ENCODE data around the gene HDAC4. TPM values are rescaled to one million over a fixed set of nuclear protein-coding genes. Genes with fewer than 3 reads are reported as not detected.

HDAC4 gene
- total RNA-seq, 1 experiment from 2014 or later: 61.5 TPM

GRCh38 chr2:239274391-239275043 lies 126.3 kb downstream of the HDAC4 start:
- TF ChIP-seq EZH2 (IDR thresholded peaks at IDR 0.05; ENCODE audit: low read depth) (no peak), CTCF (conservative IDR thresholded peaks at IDR 0.05) (no peak)
- Histone ChIP-seq H3K4me2 (peak overlapping the region; percentile 95), H3K27me3 (ENCODE audit: insufficient read depth, low read depth) (no peaks in the 10 kb centered on the region), H3K9me3 (ENCODE audit: insufficient read depth, low read depth) (no peaks in the 10 kb centered on the region), H3K79me2 (ENCODE audit: low read depth) (peaks cover 65% of the 10 kb centered on the region), H4K20me1 (ENCODE audit: insufficient read depth) (0 out of 2 replicates have a peak, but pooled peaks cover under 1% of the 10 kb centered on the region), H3K27ac (peak overlapping the region; percentile 82), H2AFZ (peak overlapping the region; percentile 68), H3K4me1 (replicated peaks; ENCODE audit: insufficient read depth) (peaks cover 41% of the 10 kb centered on the region), H3K36me3 (ENCODE audit: low read depth) (no peaks in the 10 kb centered on the region), H3K9me2 (ENCODE audit: insufficient read depth) (no peaks in the 10 kb centered on the region), H3K4me3 (peak overlapping the region; percentile 59), H3F3A (ENCODE audit: insufficient read depth, low read depth) (peaks cover 25% of the 10 kb centered on the region)
- ChIA-PET POLR2A (ENCODE audit: unreplicated experiment) (interaction anchor here (0.6 to 0.7 kb wide), 3 partner anchors 40 to 1152 kb away, joined by 3 to 8 read pairs (median 5); no protein-coding TSS in a partner anchor), CTCF (interaction anchor here (0.5 to 1.1 kb wide), 3 partner anchors 9 to 42 kb away, joined by 4 to 5 read pairs (median 4); no protein-coding TSS in a partner anchor)
- intact Hi-C loops (cut with micrococcal nuclease; ENCODE audit: unreplicated experiment): loop anchor here (1.0 to 5.0 kb wide), 3 partner anchors 27 to 987 kb away; partner anchors contain the start of genes HDAC4 and PER2
- no TSS peak for BruUV-seq (replicated peaks)
- peak; percentile 64 to 83 for DNase-seq

GRCh38 chr2:239273280-239274234 lies 127.3 kb downstream of the HDAC4 start:
- CTCF ChIA-PET: interaction anchor here (0.6 to 1.1 kb wide), 3 partner anchors 8 to 128 kb away, joined by 4 to 6 read pairs (median 5); partner anchors contain the start of gene HDAC4
- H3K4me3 ChIP-seq: peak overlapping the region; percentile 59; the same call in 1 of the 2 replicates
- peak overlapping the region; percentile 95 for H3K4me2 ChIP-seq

More at GRCh38 chr2:239273280-239274234, 127.3 kb downstream of the HDAC4 start:
- POLR2A ChIA-PET (ENCODE audit: unreplicated experiment): interaction anchor here (0.6 to 0.7 kb wide), 2 partner anchors 35 to 86 kb away, joined by 3 to 4 read pairs; no protein-coding TSS in a partner anchor
- Histone ChIP-seq H3K9me3 (ENCODE audit: insufficient read depth, low read depth) (no peaks in the 10 kb centered on the region), H3K9me2 (ENCODE audit: insufficient read depth) (no peaks in the 10 kb centered on the region), H3K4me1 (replicated peaks; ENCODE audit: insufficient read depth) (peaks cover 41% of the 10 kb centered on the region), H3K36me3 (ENCODE audit: low read depth) (no peaks in the 10 kb centered on the region), H3K27me3 (ENCODE audit: insufficient read depth, low read depth) (no peaks in the 10 kb centered on the region), H3K79me2 (ENCODE audit: low read depth) (peaks cover 71% of the 10 kb centered on the region), H4K20me1 (ENCODE audit: insufficient read depth) (0 out of 2 replicates have a peak, but pooled peaks cover 3% of the 10 kb centered on the region), H2AFZ (no peak overlapping the region), H3F3A (ENCODE audit: insufficient read depth, low read depth) (peaks cover 24% of the 10 kb centered on the region), H3K27ac (peak overlapping the region; percentile 82)
- TF ChIP-seq EZH2 (IDR thresholded peaks at IDR 0.05; ENCODE audit: low read depth) (no peak), CTCF (conservative IDR thresholded peaks at IDR 0.05) (no peak)
- no peak for DNase-seq
- BruUV-seq (replicated peaks): no TSS peak
- intact Hi-C loops (cut with micrococcal nuclease; ENCODE audit: unreplicated experiment): loop anchor here (1.0 to 2.0 kb wide), 2 partner anchors 26 to 127 kb away; partner anchors contain the start of gene HDAC4
